C1 segment of cervical spinal cord (tissue), 14 donors: ENCODE results near the gene CRACDL.

Experiments
- DNase-seq, 14 donors: peaks; one replicate each; lab custom pipeline; 2025; lab: John Stamatoyannopoulos, UW

The CRACDL gene

DNA sequence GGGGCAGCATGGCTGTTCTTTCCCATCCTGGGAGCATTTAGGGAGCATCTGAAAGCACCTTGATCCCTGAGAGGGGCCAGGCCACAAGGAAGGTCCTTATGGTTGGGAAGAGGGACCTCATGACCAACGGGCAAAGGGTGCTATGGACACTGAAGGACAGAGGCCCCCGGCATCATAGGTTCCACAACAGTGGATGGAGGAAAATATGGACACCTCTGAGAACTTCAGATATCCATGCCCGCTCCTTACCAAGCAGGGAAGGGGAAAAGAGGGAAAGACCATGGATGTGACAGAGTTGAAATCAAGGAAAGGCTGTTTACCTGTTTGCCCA, 111.0 kb downstream of the CRACDL start:
- no peak for DNase-seq

DNA sequence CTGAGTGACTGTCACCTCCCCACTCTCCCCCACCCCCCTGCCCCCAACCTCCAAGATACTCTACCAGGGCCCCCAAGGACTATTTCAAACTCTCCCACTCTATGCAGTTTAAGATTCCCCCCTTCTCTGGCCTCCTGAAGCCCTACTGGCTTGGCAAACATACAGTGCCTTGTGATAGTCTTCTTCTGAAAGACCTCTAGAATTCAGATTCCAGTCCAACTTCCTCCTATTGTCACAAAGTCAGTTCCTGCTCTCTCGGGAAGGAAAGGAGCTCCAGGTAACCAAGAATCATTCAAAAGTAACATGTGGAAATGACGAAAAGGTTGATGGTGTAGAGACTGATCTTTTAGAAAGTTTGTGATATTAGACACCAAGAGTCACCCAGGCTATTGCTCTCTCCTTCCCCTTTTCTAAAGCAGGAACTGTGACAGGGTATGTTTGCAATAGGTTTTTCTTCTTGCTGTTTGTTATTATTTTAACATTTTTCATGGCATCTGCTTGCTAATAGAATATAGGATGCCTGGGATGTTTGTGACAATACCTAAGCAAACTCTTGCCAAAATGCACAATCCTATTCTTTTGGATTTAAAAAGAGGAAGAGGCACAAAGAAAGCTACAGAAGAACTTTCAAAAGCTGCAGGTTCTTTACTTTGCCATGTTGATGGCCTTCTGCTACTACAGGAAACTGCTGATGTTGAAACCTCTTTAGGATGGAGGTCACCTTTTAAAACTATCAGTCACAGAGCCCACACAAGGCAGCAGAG, 111.6 kb downstream of the CRACDL start:
- DNase-seq, result no peak

DNA sequence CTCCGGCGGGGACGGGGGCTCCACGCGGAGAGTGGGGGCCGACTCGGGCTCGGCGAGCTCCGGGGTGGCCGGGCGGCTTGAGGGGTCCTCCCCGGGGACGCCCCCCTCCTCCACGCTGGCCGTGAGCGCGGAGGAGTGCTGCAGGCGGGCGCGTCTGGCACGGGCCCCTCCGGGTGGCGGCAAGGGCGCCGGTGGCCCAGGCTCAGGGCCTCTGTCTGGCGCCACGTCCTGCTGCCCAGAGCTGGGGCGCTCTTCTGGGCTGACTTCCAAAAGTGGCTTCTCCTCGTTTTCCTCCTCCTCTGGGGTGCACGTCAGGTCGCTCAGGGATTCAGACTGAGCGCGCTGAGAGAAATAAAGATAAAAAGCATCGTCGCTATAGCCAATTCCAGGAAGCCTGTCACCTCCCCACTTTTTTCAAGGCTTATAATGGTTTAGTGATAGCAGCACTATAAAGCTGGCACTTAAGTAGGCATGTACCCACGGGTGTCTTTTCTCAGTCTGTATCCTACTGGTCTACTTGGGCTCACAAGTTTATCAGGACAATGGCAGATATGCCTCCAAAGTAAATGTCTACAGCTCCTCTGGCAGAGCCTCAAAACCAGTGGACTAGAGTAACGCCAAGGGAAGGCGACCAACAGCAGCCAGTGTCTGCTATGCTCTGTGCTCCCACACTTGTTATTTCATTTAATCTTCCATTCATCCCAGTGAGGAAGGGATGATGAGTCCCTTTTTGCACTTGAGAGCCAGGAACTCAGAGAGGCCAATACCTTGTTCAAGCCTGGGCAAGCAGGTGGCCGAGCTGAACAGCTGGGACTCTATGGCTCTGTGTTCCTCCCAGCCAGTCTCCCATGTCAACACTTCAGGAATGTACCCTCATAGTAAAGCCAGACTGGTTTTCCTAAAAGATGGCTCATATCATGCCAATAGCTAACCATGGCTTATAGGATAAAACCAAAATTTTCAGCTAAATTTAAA, 112.5 kb downstream of the CRACDL start:
- peak in 1 of 14 donors; percentile 29 for DNase-seq

DNA sequence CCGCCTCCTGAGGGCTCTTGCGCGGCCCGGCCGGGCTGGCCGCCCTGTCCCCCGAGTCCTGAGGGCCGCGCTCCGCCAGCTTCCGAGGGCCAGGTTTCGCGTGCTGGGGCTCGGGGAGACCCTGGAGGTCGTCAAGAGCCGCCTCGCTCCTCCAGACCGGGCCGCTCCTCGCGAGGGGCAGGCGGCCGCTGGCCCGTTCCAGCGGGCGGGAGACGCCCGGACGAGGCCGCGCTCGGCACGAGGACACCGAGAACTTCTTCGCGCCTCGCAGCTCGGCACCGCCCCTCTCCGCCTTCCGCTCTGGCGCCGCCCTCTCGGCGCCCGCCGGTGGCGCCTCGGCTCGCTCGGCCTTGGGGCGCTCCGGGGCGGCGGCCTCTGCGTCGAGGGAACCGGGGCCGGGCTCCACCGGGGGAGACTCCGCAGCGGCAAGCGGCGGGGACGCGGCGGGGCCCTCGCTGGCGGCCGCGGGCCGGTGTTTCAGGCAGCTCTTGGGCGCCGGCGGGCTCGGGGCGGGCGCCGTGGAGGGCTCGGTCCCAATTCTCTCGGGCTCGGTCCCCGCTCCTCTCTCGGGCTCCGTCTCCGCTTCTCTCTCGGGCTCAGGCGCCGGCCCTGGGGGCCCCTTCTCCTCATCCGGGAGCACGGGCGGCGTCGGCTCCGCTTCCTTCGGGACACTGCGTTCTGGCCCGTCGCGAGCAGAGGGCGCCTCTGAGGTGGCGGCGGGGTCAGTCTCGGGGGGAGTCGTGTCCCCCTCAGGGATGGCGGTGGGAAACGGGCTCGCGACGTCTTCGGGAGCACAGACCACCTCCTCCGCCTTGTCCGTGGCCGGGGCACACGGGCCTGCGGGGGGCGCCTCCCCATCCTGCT, 113.5 kb downstream of the CRACDL start:
- peak in 4 of 14 donors; percentile 9 to 32 (median 15) for DNase-seq

DNA sequence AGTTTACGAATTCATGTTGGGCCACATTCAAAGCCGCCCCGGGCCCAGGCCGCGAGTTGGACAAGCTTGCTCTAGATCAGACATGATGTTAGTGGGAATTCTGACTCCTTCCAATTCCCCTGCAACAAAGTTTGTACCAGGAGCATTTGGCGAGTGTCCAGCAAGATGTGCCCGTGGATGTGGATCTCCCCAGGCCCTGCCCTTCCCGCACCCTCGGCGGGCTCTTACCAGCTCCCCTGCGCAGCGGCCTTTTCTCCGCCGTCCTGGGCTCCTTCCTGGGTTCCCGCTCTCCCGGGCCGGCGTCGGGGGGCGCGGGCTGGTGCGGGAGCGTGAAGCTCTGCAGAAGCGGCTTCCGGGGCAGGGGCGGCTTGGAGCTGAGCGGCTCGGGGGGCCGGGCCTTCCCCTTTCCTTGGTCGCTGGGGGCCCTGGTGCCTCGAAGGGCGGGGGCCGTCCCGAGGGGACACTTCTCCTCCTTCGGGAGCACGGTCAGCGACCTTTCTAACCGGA, 114.3 kb downstream of the CRACDL start:
- DNase-seq, result no peak

DNA sequence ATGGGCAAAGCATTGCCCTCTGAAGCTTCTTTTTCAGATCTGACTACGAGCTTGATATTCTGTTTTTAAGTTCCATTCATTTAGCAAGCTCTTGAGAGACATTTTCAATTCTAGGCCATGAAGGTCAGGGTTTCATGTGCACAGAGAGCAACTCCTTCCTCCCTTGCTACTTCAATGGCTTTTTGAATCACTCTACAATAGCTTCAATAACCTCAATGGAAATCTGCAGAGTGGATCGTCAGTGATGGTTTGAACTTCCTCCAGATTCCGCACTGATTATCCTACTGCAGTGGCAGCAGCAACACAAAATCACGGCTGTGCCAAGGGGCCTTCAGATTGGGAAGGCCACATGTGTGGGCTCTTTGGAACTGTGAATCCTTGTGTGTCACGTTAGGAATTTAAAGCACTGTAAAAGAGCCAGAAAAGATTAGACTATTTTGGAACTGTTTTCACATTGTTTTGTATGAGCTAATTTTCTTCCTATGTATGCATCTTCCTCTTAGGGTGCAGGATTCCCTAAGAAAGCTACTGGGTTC, 116.7 kb downstream of the CRACDL start:
- no peak for DNase-seq

DNA sequence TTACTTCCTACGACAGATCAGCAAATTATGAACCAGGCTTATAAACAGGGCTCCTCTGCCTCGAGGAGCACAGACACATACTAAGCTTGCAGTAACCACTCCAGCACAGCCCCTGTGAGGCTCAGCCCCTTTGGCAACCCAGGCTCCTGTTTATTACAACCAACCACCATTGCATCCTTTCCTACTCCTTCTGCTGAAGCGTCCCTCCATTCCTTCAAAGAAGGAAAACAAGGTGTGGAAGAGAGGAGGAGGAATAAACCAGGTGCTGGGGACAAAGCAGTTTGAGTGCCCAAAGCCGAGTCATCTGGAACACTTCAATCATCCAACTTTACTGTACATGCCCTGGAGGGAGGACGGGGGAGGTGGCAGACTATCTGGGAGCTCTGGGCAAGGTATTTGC, 117.9 kb downstream of the CRACDL start:
- DNase-seq, result no peak

DNA sequence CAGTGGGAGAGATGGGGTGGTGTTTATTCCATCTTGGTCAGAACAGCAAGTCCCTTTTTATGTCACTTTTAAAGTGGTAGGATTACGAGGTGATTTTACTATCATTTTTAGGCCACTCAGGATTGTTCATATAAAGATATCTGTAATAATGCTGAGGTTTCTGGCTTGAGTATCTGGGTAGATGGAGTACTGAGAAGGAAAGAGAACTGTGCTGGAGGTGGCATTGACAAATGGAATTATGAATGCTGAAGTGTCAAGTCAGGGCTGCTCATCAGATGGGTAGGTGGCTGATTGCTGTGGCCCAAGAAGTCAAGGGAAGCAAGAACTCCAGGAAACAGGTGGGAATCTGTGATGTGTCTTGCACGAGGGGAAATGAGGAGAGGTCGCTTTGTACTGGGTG, 119.7 kb downstream of the CRACDL start:
- DNase-seq, result no peak

DNA sequence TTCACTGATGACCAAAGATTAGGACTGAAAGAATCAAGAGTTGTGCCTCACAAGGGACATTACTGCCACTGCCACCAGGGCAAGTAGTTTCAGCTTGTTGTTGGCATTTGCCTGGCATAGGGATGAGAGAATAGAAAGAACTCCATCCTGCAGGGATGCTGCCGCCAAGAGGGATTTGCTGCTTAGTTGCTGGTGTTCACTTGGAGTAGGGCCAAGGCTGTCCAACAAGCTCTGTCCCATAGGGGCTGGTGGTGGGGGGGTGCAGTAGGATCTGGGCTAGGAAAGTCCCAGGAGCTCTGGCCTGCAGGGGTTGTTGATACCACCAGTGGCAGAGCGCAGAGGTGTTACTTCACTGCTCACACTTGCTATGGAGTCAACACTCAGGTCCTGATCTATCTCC, 120.2 kb downstream of the CRACDL start:
- DNase-seq, result no peak

DNA sequence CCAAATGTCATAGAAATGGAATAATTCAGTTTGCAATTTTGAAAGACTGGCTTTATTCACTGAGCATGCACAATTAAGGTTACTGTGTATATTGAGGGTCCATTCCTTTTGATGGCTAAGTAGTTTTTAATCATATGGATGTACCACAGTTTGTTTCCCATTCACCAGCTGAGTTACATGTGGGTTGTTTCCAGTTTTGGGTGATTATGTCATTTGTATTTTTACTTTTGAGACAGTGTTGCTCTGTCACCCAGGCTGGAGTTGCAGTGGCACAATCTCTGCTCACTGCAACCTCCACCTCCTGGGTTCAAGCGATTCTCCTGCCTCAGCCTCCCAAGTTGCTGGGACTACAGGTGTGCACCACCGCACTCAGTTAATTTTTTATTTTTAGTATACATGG, 124.3 kb downstream of the CRACDL start:
- DNase-seq, result no peak

DNA sequence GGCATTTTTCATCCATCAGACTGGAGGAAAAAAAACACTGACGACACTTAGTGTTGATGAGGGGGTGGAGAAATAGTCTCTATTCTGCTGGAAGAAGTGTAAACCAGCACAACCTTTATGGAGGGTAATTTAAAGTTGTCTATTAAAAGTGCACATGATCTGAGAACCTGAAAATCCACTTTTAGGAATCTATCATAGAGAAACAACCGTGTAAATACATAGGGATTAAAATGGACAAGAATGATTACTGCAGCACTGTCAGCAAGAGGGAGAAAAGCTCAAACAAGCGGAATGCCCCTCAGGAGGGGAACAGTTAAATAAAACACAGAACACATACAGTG, 125.5 kb downstream of the CRACDL start:
- DNase-seq, result no peak

DNA sequence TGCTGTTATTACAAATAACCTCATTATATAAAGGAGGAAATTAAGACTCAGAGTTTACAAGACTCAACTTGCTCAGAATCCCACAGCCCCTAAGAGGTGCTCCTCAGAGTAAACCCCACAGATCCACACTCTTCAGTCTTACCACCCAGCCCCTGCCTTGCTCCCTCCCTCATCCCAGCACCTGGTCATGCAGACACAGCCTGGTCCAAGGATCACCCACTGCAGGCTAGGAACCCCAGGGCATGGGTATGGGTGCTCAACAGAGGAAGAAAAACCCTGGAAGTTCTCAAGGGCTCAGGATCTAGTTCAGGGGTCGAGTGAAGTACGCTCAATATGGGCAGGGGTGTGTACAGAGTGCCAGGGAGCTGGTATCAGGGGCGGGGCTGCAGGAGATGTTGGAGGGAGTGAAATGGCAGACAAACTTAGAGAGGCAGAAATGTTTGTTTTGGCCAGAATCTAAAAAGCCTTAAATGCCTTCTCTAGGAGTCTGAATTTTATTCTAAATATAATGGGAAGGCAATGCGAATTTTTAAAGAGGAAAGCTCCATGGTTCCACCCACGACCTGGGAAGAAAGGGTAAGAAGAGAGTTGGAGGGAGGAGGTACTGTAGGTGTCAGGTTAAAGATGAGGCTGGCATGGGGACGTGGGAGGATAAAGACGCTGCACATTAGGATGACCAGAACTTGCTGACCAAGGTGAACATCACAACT, 126.0 kb downstream of the CRACDL start:
- no peak for DNase-seq

DNA sequence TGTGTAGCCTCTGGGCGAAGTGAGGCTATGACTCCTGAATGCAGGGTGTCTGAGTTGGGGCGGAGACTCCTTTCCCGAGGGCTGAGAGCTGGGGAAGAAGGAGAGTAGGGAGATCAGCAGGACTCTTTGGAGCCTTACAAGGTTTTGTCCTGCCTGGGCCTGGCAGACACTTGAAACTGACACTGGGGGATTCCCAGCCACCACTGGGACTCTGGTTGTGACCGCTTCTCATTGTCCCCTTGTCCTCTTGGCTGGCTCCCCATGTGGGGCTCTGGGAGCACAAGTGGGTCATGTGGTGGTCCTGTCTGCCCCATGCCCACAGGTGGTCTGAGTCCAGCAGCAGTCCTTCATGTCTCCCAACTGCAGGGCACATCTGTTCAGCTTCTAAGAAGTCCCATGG, 126.9 kb downstream of the CRACDL start:
- DNase-seq, result no peak

DNA sequence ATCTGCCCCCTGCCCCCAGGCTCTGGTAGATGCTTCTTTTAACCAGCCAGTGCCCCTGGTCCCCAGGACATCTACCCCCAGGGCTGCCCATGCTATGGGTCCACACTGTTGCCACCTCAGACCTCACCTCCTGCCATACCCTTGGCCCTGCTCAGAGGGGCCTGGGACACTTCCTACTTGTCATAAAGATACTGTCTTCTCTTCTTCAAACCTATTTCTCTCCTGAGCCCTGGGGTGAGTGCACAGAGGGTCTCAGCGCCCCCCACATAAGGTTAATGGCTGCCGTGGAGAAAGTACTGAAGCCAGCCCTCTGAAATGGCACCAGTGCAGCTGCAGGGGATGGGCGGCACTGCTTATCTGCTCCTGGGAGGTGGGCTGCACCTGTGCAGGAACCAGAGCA, 127.5 kb downstream of the CRACDL start:
- no peak for DNase-seq

DNA sequence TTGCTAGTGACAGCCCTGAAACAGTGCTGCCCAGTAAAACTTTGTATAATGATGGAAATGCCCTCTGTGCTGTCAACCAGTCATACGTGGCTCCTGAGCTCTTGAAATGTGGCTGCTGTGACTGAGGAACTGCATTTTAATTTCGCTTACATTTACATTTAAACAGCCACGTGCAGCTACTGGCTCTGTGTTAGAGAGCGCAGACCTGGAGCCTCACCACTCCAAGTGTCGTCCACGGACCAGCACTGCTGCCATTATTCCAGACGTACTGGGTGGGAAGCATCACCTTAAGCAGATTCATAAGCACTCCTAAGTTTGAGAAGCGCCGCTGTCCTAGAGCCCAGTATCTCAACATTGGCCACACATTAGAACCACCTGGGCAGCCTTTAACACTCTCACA, 128.1 kb downstream of the CRACDL start:
- no peak for DNase-seq

DNA sequence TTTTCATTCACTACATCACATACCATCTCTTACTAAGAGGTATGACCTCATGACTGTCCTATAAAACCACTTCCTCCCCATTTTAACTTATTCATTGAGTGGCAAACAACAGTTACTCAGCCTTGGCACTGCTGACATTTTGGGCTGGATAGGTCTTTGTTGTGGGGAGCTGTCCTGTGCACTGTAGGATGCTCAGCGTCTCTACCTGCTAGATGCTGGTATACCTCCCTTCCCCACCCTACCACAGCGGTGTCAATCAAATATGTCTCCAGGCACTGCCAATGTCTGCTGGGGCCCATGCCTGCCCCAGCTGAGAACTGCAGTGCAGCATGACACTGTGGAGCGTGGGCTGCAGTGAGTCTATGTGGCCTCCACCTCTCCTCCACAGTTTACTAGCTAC, 128.8 kb downstream of the CRACDL start:
- DNase-seq, result no peak

DNA sequence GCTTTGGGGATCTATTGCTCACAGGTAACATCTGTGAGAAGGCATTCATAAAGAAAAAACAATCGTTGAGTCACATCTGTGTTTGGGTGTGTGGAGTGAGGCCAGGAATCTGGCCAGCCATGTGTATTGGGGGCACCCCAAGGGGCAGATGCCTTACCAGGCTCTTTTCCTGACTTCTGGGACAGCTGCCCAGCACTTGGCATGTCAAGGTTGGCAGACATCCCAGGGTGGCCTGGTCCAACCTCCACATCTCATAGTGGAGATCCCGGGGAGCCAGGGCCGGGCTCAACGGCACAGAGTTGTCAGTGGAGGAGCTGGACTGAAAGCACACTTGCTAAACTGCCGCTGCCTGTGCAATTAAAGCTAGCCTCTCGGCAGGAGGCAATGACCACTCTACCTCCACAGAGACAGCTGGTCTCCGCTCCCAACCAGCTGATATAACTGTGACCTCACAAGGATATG, 129.8 kb downstream of the CRACDL start:
- DNase-seq, result peak in 11 of 14 donors; percentile 21 to 77 (median 46)

DNA sequence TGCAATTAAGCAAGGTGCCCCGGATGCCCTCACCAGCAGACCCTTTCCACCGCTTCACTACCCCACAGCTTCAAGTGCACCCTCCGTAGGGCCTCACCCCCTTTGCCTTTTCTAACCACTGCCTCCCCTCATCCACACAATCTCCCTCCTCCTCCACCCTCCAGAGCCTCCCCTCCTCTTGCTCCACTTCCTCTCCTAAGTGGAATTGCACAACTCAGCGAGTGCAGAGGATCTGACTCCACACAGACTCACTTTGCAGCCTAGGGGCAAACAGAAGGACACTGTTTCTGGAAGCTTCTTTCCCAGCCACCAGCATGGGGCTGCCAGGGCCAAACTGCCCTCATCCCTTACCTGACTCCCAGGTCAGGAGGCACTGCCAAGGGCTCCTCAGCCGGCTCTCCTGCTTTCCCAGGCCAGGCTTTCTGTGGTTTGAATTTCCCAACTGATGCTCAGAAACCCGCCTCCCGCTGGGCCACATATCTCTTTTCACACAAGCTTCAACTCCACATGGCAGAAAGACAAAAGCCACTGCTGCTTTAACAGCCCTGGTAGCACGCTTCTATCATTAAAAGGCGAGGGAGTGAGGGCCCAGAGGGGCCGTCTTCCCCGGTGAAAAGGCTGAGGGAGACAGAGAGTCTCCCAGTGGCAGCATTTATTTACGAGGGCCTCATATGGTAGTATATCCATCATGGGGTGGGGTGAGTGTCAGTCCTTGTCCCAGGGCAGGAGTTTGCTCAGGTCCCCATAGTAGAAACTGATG, 130.4 kb downstream of the CRACDL start:
- DNase-seq, result peak in 3 of 14 donors; percentile 10 to 31 (median 21)

DNA sequence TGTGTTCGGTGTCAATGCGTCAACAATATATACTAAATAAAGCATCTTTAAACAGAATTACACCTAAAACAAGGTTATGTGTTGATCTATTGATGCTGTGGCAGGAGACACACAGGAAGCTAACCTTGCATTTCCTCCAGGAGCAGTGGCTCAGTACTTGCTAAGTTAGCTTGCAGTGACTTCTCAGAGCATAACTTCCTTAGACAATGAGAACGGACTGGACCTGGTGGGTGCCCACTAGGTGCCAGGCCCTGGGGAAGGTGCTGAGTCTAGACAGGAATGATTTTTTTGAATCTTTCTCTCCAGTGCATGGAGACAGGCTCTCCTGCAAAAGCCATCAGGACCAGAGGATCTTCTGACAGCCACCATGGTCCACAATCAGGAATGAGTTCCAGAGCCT, 131.3 kb downstream of the CRACDL start:
- DNase-seq, result no peak

DNA sequence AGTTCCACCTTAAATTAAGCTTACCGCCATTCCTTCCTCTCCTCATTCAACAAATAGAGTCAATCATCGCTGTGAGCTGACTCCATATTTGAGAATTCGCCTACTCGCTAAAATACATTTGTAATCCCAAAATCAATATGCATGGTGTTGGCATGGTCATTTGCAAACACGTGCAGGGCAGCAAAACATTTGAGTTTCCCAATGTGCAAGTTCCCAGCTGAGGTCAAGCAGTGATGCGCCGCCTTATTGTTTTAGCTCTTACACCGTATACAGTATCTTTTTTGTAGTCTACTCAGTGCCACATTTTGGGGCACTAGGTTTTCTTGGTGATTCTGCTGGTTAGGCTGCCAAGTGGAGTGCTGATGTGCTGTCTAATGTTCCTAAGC, 131.8 kb downstream of the CRACDL start:
- DNase-seq, result no peak
